Keratinocyte (primary cell): ENCODE data around the gene MRPS16. TPM values are rescaled to one million over a fixed set of nuclear protein-coding genes. Genes with fewer than 3 reads are reported as not detected.
A peak's percentile ranks its signal among the peaks of the same experiment; 100 is the strongest.

Experiments used
- DNase-seq: peaks from one replicate; pipeline ENCODE4 v3.0.0-alpha.2; 2011; ENCODE audit warnings: low read depth, missing footprints, low spot score
- FAIRE-seq: peaks from 2 replicates; lab custom pipeline; 2011; peaks lifted over from hg19 to GRCh38; lab: Jason Lieb, UNC
- H2AFZ ChIP-seq: 2 replicates; pipeline ENCODE4 v1.6.0; 2012; ENCODE audit warnings: low read length, control low read depth, inconsistent platforms; ENCODE audit not compliant: control insufficient read depth
- H3K27ac ChIP-seq: 2 replicates; pipeline ENCODE4 v1.5.1; 2011; ENCODE audit warnings: low read length; ENCODE audit not compliant: control insufficient read depth, insufficient read depth
- H3K27me3 ChIP-seq: 3 replicates; pipeline ENCODE4 v1.6.0; 2011; ENCODE audit warnings: low read length; ENCODE audit not compliant: control insufficient read depth, insufficient read depth; ENCODE audit errors: extremely low read depth
- H3K36me3 ChIP-seq, 2 experiments: 2 replicates in 1 of 2; 3 replicates in 1 of 2; pipeline ENCODE4 v1.5.1; 2011; ENCODE audit warnings: low read length in 2 of 2, mild to moderate bottlenecking in 1 of 2; ENCODE audit not compliant: control insufficient read depth in 2 of 2, insufficient read depth in 2 of 2; ENCODE audit errors: extremely low read depth in 1 of 2
- H3K4me1 ChIP-seq: 3 replicates; pipeline ENCODE4 v1.5.1; 2011; ENCODE audit warnings: low read length; ENCODE audit not compliant: control insufficient read depth, insufficient read depth; ENCODE audit errors: extremely low read depth
- H3K4me2 ChIP-seq: 3 replicates; pipeline ENCODE4 v1.6.0; 2011; ENCODE audit warnings: low read depth, low read length; ENCODE audit not compliant: control insufficient read depth, insufficient read depth; ENCODE audit errors: extremely low read depth
- H3K4me3 ChIP-seq, 3 experiments: fragments of 200-600 bp in 1 of 3; sonication (generic) in 1 of 3; 2 replicates in 2 of 3; 3 replicates in 1 of 3; pipeline ENCODE4 v1.5.1; 2011 to 2016; ENCODE audit warnings: low read length in 3 of 3, mild to moderate bottlenecking in 3 of 3, control low read depth in 2 of 3, inconsistent platforms in 1 of 3, low read depth in 1 of 3, mixed read lengths in 1 of 3, mixed run types in 1 of 3, moderate library complexity in 1 of 3; ENCODE audit not compliant: control insufficient read depth in 2 of 3, insufficient read depth in 2 of 3; ENCODE audit errors: extremely low read depth in 1 of 3
- H3K79me2 ChIP-seq: 2 replicates; pipeline ENCODE4 v1.6.0; 2012; ENCODE audit warnings: low read length; ENCODE audit not compliant: control insufficient read depth, insufficient read depth
- H3K9ac ChIP-seq: 3 replicates; pipeline ENCODE4 v1.6.0; 2011; ENCODE audit warnings: low read length; ENCODE audit not compliant: control insufficient read depth, insufficient read depth; ENCODE audit errors: extremely low read depth
- H3K9me1 ChIP-seq: 3 replicates; pipeline ENCODE4 v1.6.0; 2011; ENCODE audit warnings: low read length; ENCODE audit not compliant: control insufficient read depth, insufficient read depth; ENCODE audit errors: extremely low read depth
- H3K9me3 ChIP-seq: 2 replicates; pipeline ENCODE4 v1.5.1; 2012; ENCODE audit warnings: low read depth, low read length; ENCODE audit not compliant: control insufficient read depth
- H4K20me1 ChIP-seq: 3 replicates; pipeline ENCODE4 v1.6.0; 2011; ENCODE audit warnings: low read length; ENCODE audit not compliant: control insufficient read depth, insufficient read depth; ENCODE audit errors: extremely low read depth
- EZH2 ChIP-seq: IDR thresholded peaks from one replicate; pipeline ENCODE4 v1.6.1; 2012; ENCODE audit warnings: inconsistent platforms, mild to moderate bottlenecking, low read length, moderate library complexity
- dilution Hi-C: fragments of 300-500 bp; cut with MboI; formaldehyde crosslinking; loops from one replicate; pipeline ENCODE4 v1.7.0; 2020; ENCODE audit warnings: low sequenced_read_pairs; ENCODE audit not compliant: extremely low pct_ligation_motif_present
- polyA plus RNA-seq, 5 experiments: library from polyadenylated mRNA; depleted of rRNA in 3 of 5; stranded (reverse) in 3 of 5; stranded (forward) in 1 of 5; unstranded in 1 of 5; fragments of >200 nt; gene quantifications; 1 replicate in 1 of 5; 2 replicates in 3 of 5; 3 replicates in 1 of 5; pipeline versions ENCODE4 v1.2.1 to v1.2.3, GENCODE V29; 2011 to 2012; ENCODE audit warnings: missing spikeins in 2 of 5, low read depth in 1 of 5, low replicate concordance in 1 of 5
- TF ChIP-seq, protein P1 (sequence below), 3 experiments: IDR thresholded peaks in 1 of 3; conservative IDR thresholded peaks in 1 of 3; optimal IDR thresholded peaks in 1 of 3; 2 replicates in 2 of 3; 3 replicates in 1 of 3; pipeline versions ENCODE3 to v1.5.1; 2011; ENCODE audit warnings: low read length in 3 of 3, mild to moderate bottlenecking in 3 of 3, moderate library complexity in 2 of 3, control low read depth in 1 of 3, inconsistent platforms in 1 of 3; ENCODE audit not compliant: insufficient read depth in 2 of 3; ENCODE audit errors: extremely low read depth in 1 of 3

Gene MRPS16
- polyA plus RNA-seq, 1 donor (not counting 4 experiments of a cell fraction or from before 2014, with no cell fraction given): 79.2 TPM

DNA sequence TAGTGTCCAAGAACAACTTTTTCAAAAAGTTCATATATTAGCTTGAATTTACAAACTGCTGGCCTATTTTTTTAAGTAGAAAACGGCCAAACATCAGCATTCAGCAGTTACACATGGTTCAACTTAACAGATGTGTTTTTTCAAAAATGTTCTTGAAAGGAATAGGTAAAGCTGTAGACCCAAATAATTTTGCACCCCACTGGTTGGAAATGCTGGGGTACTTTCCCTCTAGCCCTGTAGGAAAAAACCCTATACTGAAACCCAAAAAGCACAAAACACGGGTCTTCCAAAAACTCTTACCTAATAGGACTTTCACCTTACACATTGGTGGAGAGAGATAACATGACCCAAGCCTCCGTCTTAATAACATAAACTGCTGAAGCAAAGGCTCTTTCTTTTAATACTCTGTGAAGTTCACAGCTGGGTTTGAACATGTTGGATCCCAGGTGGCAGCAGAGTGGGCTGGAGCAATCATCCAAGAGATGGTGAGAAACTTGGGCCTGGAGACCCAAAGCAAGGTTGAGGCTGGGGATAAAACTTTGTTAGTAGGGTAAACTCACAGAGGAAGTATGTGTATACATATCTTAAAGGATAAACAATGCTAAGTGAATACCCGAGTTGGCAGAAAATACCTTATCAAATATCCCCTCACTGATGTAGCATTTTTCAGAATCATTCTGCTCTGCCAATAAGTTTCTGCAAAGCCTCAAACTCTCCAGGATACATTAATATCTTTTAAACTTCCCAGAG is 4.8 kb downstream of the MRPS16 start:
- no peak for DNase-seq

DNA sequence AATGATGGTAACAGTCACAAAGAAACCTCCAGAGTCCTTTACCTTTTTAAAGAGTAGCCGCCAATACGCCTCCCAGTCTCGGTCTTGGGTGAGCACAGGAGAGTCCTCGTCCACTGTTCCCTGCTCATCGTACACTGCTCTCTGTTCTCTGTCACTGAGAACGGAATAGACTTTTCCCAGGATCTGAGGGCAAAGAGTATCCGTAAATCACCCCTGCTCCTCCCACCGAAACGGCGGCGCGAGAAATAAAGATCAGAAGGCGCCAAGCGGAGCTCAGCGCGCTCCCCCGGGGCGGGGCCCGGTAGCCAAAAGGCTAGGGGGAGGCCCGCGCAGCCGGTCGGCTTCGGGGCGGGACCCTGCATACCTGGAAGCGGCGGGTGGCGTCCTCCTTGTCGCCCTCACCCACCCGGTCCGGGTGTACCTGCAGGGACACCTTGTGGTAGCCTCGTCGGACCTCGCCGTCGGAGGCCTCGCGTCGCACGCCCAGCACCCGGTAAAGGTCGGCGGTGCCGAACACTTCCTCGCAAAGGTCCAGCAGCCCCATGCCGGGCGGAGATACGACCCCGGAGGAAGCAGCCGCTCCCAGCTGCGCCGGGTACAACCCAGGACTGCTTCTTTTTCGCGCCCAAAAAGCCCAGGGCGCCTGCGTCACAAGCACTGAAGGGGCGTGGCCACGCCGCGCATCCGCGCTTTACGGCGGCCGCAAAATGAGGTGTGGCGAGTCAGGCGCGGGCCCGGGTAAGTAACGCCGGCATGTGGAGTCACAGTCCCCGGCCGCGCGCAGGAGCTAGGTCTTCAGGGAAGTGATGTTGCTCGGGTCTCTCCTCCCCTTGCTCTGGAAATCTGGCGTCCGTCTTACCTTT is 5.6 kb downstream of the MRPS16 start, which contains the start of gene DNAJC9:
DNAJC9 (minus strand) TSS at position 610 of the 863 bp plus-strand sequence; CDS start at position 544, 66 bp downstream.
- no peaks in the 10 kb centered on the region for H3K9me1 ChIP-seq
- peak within 1 kb of the TSS; percentile 91 for H3K9ac ChIP-seq
- H2AFZ ChIP-seq: peak within 1 kb of the TSS; percentile 93
- H3K4me1 ChIP-seq: peaks cover 34% of the 10 kb centered on the region
- peak; percentile 75 for DNase-seq
- dilution Hi-C loops: no loop called here
- peak within 1 kb of the TSS; percentile 96 for H3K4me2 ChIP-seq
- H3K27ac ChIP-seq: peak within 1 kb of the TSS; percentile 74
- no peak for TF ChIP-seq EZH2
- TF ChIP-seq, protein P1, sequence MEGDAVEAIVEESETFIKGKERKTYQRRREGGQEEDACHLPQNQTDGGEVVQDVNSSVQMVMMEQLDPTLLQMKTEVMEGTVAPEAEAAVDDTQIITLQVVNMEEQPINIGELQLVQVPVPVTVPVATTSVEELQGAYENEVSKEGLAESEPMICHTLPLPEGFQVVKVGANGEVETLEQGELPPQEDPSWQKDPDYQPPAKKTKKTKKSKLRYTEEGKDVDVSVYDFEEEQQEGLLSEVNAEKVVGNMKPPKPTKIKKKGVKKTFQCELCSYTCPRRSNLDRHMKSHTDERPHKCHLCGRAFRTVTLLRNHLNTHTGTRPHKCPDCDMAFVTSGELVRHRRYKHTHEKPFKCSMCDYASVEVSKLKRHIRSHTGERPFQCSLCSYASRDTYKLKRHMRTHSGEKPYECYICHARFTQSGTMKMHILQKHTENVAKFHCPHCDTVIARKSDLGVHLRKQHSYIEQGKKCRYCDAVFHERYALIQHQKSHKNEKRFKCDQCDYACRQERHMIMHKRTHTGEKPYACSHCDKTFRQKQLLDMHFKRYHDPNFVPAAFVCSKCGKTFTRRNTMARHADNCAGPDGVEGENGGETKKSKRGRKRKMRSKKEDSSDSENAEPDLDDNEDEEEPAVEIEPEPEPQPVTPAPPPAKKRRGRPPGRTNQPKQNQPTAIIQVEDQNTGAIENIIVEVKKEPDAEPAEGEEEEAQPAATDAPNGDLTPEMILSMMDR (optimal IDR thresholded peaks at IDR 0.05 in 1 of 3, IDR thresholded peaks at IDR 0.05 in 1 of 3, conservative IDR thresholded peaks at IDR 0.05 in 1 of 3; ENCODE audit: extremely low read depth in 1 of 3, insufficient read depth in 2 of 3, low read length in 3 of 3): peak in 2 of 3 experiments; percentile 1 to 11
- H3K4me3 ChIP-seq: peak within 1 kb of the TSS; percentile 70 to 96 (median 86)
- H3K79me2 ChIP-seq: peaks cover 55% of the 10 kb centered on the region
- no peak for FAIRE-seq
- H3K27me3 ChIP-seq: no peaks in the 10 kb centered on the region
- H4K20me1 ChIP-seq: no peaks in the 10 kb centered on the region
- peaks cover 16 to 45% of the 10 kb centered on the region in 2 experiments for H3K36me3 ChIP-seq
- H3K9me3 ChIP-seq: no peaks in the 10 kb centered on the region

More for the DNA sequence above, 4.8 kb downstream of the MRPS16 start:
- H3K27me3 ChIP-seq: no peaks in the 10 kb centered on the region
- peak overlapping the region; percentile 70 to 96 (median 86) for H3K4me3 ChIP-seq
- peaks cover 61% of the 10 kb centered on the region for H3K79me2 ChIP-seq
- H2AFZ ChIP-seq: peak overlapping the region; percentile 17
- H3K4me2 ChIP-seq: peak overlapping the region; percentile 96
- no peaks in the 10 kb centered on the region for H3K9me3 ChIP-seq
- TF ChIP-seq EZH2: no peak
- TF ChIP-seq, protein P1 (optimal IDR thresholded peaks at IDR 0.05 in 1 of 3, IDR thresholded peaks at IDR 0.05 in 1 of 3, conservative IDR thresholded peaks at IDR 0.05 in 1 of 3; ENCODE audit: extremely low read depth in 1 of 3, insufficient read depth in 2 of 3, low read length in 3 of 3): no peak
- H4K20me1 ChIP-seq: no peaks in the 10 kb centered on the region
- peak overlapping the region; percentile 74 for H3K27ac ChIP-seq
- dilution Hi-C loops: no loop called here
- H3K36me3 ChIP-seq: peaks cover 14 to 38% of the 10 kb centered on the region in 2 experiments
- H3K4me1 ChIP-seq: peaks cover 34% of the 10 kb centered on the region
- peak overlapping the region; percentile 91 for H3K9ac ChIP-seq
- no peaks in the 10 kb centered on the region for H3K9me1 ChIP-seq
- FAIRE-seq: no peak
